Measurements from ENCODE around the gene PHF12.

Gene PHF12

GRCh38 chr17:28953444-28954118, 2.3 kb upstream of the PHF12 start:
- peak; percentile 50 to 56 for DNase-seq (ENCODE audit: low read depth in 1 of 2, low spot score in 1 of 2)
- Histone ChIP-seq H3K27ac (replicated peaks) (no peak overlapping the region), H3K27me3 (ENCODE audit: insufficient read depth, poor library complexity, severe bottlenecking) (no peaks in the 10 kb centered on the region), H3K4me3 (replicated peaks; ENCODE audit: insufficient read depth, low read length) (no peak overlapping the region)
- TF ChIP-seq GABPA (IDR thresholded peaks at IDR 0.05; ENCODE audit: low read depth) (no peak), POLR2AphosphoS5 (IDR thresholded peaks at IDR 0.05; ENCODE audit: low read depth) (no peak), SPI1 (IDR thresholded peaks at IDR 0.05; ENCODE audit: borderline replicate concordance, low read depth) (no peak), REST (IDR thresholded peaks at IDR 0.05; ENCODE audit: insufficient replicate concordance, low read depth) (peak; percentile 75), CTCF (IDR thresholded peaks at IDR 0.05; ENCODE audit: insufficient read depth, low read length) (peak; percentile 81)

GRCh38 chr17:28951991-28952975, 965 bp upstream of the PHF12 start:
- H3K27me3 ChIP-seq (ENCODE audit: insufficient read depth, poor library complexity, severe bottlenecking): no peaks in the 10 kb centered on the region
- peak overlapping the region; percentile 95 for H3K27ac ChIP-seq (replicated peaks)
- peak; percentile 99 for DNase-seq (ENCODE audit: low read depth in 1 of 2, low spot score in 1 of 2)
- peak; percentile 83 for TF ChIP-seq GABPA (IDR thresholded peaks at IDR 0.05; ENCODE audit: low read depth)
- no peak for TF ChIP-seq POLR2AphosphoS5 (IDR thresholded peaks at IDR 0.05; ENCODE audit: low read depth)
- no peak for TF ChIP-seq CTCF (IDR thresholded peaks at IDR 0.05; ENCODE audit: insufficient read depth, low read length)
- TF ChIP-seq SPI1 (IDR thresholded peaks at IDR 0.05; ENCODE audit: borderline replicate concordance, low read depth): no peak; the same call in 1 of the 2 replicates
- peak; percentile 58 for TF ChIP-seq REST (IDR thresholded peaks at IDR 0.05; ENCODE audit: insufficient replicate concordance, low read depth)
- H3K4me3 ChIP-seq (replicated peaks; ENCODE audit: insufficient read depth, low read length): peak overlapping the region; percentile 56

GRCh38 chr17:28950752-28951427, 428 bp downstream of the PHF12 start:
- peak overlapping the region; percentile 78 for H3K4me3 ChIP-seq (replicated peaks; ENCODE audit: insufficient read depth, low read length)
- no peaks in the 10 kb centered on the region for H3K27me3 ChIP-seq (ENCODE audit: insufficient read depth, poor library complexity, severe bottlenecking)
- TF ChIP-seq POLR2AphosphoS5 (IDR thresholded peaks at IDR 0.05; ENCODE audit: low read depth): no peak
- no peak for TF ChIP-seq GABPA (IDR thresholded peaks at IDR 0.05; ENCODE audit: low read depth)
- no peak for TF ChIP-seq REST (IDR thresholded peaks at IDR 0.05; ENCODE audit: insufficient replicate concordance, low read depth)
- no peak for TF ChIP-seq SPI1 (IDR thresholded peaks at IDR 0.05; ENCODE audit: borderline replicate concordance, low read depth)
- TF ChIP-seq CTCF (IDR thresholded peaks at IDR 0.05; ENCODE audit: insufficient read depth, low read length): no peak
- no peak for DNase-seq (ENCODE audit: low read depth in 1 of 2, low spot score in 1 of 2)
- H3K27ac ChIP-seq (replicated peaks): peak overlapping the region; percentile 91

Measured in HL-60 (cell line).